ENCODE results near the gene NFYA. TPM values are rescaled to one million over a fixed set of nuclear protein-coding genes. Genes with fewer than 3 reads are reported as not detected.

NFYA gene
- total and polyA plus RNA-seq, 2 of the 13 experiments (the other 11 are each of a cell fraction or from before 2014, with no cell fraction given): 16.0 to 22.9 TPM

DNA sequence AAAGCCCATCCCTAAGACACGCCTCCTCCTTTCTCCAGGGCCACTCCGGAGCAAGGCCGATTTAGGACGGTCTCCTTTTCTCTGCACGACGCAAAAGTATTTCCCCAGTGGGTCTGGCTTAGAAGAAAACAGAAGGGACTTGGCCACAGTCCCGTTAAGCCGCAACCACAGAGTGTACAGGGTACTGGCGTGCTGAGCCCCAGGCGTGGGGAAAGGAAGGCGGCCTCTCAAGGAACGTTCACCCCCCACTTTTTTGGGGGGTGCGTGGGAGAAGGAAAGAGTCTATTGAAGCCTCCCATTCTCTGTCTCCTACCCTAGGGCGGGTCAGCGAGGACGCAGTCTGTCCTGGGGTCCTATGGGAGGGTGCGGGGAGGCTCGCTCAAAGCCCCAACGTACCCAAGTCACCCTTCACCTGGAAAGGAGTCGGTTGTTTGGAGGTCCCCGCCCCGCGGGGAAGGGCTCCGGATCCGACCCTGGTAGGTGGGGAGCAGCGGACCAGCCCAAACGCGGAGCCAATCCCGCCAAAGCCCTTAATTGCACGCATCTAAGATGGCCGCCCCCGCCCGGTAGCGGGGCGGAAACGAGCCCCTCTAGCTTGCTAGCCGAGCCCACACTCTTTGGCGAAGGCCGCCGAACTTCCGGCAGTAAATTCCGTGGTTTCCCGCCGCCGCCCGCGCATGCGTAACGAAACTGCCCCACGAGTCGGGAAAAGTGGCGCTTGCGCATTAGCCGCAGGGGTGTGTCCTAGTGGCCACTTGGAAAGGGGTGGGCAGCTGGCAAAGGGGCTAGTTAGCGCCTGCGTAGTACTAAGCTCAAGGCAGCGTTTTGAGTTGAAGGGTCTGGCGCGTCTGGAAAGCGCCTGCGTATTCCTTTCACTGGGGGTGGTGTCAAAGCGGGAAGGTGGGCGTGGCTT is 595 bp upstream of the NFYA start, which contains the start of gene OARD1 (continued):
- TF ChIP-seq ISL2 (CRISPR knock-in tag; IDR thresholded peaks at IDR 0.05): peak; percentile 71
- TF ChIP-seq ZNF775 (CRISPR knock-in tag; IDR thresholded peaks at IDR 0.05; ENCODE audit: borderline replicate concordance): no peak
- no peak; the same call in 1 of the 2 replicates for TF ChIP-seq ZNF337 (CRISPR knock-in tag; IDR thresholded peaks at IDR 0.05; ENCODE audit: borderline replicate concordance, low read depth)
- TF ChIP-seq, protein P1, sequence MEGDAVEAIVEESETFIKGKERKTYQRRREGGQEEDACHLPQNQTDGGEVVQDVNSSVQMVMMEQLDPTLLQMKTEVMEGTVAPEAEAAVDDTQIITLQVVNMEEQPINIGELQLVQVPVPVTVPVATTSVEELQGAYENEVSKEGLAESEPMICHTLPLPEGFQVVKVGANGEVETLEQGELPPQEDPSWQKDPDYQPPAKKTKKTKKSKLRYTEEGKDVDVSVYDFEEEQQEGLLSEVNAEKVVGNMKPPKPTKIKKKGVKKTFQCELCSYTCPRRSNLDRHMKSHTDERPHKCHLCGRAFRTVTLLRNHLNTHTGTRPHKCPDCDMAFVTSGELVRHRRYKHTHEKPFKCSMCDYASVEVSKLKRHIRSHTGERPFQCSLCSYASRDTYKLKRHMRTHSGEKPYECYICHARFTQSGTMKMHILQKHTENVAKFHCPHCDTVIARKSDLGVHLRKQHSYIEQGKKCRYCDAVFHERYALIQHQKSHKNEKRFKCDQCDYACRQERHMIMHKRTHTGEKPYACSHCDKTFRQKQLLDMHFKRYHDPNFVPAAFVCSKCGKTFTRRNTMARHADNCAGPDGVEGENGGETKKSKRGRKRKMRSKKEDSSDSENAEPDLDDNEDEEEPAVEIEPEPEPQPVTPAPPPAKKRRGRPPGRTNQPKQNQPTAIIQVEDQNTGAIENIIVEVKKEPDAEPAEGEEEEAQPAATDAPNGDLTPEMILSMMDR (CRISPR knock-in tag; IDR thresholded peaks at IDR 0.05): peak; percentile 66; the same call in 1 of the 2 replicates
- TF ChIP-seq ATF7 (IDR thresholded peaks at IDR 0.05): no peak
- 0 out of 2 replicates have a peak, but pooled peaks have one; percentile 22 for TF ChIP-seq ATF7 (CRISPR knock-in tag; IDR thresholded peaks at IDR 0.05)
- TF ChIP-seq, protein P2, sequence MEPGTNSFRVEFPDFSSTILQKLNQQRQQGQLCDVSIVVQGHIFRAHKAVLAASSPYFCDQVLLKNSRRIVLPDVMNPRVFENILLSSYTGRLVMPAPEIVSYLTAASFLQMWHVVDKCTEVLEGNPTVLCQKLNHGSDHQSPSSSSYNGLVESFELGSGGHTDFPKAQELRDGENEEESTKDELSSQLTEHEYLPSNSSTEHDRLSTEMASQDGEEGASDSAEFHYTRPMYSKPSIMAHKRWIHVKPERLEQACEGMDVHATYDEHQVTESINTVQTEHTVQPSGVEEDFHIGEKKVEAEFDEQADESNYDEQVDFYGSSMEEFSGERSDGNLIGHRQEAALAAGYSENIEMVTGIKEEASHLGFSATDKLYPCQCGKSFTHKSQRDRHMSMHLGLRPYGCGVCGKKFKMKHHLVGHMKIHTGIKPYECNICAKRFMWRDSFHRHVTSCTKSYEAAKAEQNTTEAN (CRISPR knock-in tag; conservative IDR thresholded peaks at IDR 0.05): 0 out of 2 replicates have a peak, but pooled peaks have one; percentile 33
- peak; percentile 6; the same call in 1 of the 2 replicates for TF ChIP-seq NFATC3 (CRISPR knock-in tag; IDR thresholded peaks at IDR 0.05)
- TF ChIP-seq, protein P3, sequence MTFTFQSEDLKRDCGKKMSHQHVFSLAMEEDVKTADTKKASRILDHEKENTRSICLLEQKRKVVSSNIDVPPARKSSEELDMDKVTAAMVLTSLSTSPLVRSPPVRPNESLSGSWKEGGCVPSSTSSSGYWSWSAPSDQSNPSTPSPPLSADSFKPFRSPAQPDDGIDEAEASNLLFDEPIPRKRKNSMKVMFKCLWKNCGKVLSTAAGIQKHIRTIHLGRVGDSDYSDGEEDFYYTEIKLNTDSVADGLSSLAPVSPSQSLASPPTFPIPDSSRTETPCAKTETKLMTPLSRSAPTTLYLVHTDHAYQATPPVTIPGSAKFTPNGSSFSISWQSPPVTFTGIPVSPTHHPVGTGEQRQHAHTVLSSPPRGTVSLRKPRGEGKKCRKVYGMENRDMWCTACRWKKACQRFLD (CRISPR knock-in tag; IDR thresholded peaks at IDR 0.05; ENCODE audit: borderline replicate concordance): 0 out of 2 replicates have a peak, but pooled peaks have one; percentile 74
- TF ChIP-seq PHF21A (CRISPR knock-in tag; IDR thresholded peaks at IDR 0.05): peak; percentile 95
- TF ChIP-seq, protein P4, sequence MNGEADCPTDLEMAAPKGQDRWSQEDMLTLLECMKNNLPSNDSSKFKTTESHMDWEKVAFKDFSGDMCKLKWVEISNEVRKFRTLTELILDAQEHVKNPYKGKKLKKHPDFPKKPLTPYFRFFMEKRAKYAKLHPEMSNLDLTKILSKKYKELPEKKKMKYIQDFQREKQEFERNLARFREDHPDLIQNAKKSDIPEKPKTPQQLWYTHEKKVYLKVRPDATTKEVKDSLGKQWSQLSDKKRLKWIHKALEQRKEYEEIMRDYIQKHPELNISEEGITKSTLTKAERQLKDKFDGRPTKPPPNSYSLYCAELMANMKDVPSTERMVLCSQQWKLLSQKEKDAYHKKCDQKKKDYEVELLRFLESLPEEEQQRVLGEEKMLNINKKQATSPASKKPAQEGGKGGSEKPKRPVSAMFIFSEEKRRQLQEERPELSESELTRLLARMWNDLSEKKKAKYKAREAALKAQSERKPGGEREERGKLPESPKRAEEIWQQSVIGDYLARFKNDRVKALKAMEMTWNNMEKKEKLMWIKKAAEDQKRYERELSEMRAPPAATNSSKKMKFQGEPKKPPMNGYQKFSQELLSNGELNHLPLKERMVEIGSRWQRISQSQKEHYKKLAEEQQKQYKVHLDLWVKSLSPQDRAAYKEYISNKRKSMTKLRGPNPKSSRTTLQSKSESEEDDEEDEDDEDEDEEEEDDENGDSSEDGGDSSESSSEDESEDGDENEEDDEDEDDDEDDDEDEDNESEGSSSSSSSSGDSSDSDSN (CRISPR knock-in tag; IDR thresholded peaks at IDR 0.05): peak; percentile 84
- peak; percentile 85; the same call in 1 of the 2 replicates for TF ChIP-seq ZNF44 (CRISPR knock-in tag; IDR thresholded peaks at IDR 0.05)
- TF ChIP-seq POLR2AphosphoS2 (IDR thresholded peaks at IDR 0.05; ENCODE audit: low read depth, low read length): no peak; the same call in 1 of the 2 replicates
- TF ChIP-seq, protein P5, sequence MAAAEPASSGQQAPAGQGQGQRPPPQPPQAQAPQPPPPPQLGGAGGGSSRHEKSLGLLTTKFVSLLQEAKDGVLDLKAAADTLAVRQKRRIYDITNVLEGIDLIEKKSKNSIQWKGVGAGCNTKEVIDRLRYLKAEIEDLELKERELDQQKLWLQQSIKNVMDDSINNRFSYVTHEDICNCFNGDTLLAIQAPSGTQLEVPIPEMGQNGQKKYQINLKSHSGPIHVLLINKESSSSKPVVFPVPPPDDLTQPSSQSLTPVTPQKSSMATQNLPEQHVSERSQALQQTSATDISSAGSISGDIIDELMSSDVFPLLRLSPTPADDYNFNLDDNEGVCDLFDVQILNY (CRISPR knock-in tag; conservative IDR thresholded peaks at IDR 0.05): peak; percentile 95
- TF ChIP-seq ZNF501 (CRISPR knock-in tag; IDR thresholded peaks at IDR 0.05): peak; percentile 77
- peak; percentile 95 for TF ChIP-seq TEAD3 (CRISPR knock-in tag; optimal IDR thresholded peaks at IDR 0.05; ENCODE audit: borderline replicate concordance)
- TF ChIP-seq ZNF3 (CRISPR knock-in tag; IDR thresholded peaks at IDR 0.05): no peak
- TF ChIP-seq ZNF350 (CRISPR knock-in tag; IDR thresholded peaks at IDR 0.05; ENCODE audit: borderline replicate concordance, low read depth): peak; percentile 92
- 0 out of 2 replicates have a peak, but pooled peaks have one; percentile 72 for TF ChIP-seq ZSCAN12 (CRISPR knock-in tag; IDR thresholded peaks at IDR 0.05)
- TF ChIP-seq ZNF749 (CRISPR knock-in tag; IDR thresholded peaks at IDR 0.05; ENCODE audit: borderline replicate concordance): 0 out of 2 replicates have a peak, but pooled peaks have one; percentile 23
- peak; percentile 29; the same call in 1 of the 2 replicates for TF ChIP-seq PAX8 (CRISPR knock-in tag; IDR thresholded peaks at IDR 0.05; ENCODE audit: borderline replicate concordance)
